DMS 273 treated with DMSO at 0.1 percent for 48 hours (cell line): ENCODE results near the gene SRP54.
"Not testable (repeated sequence)": the region's sequence is repeated elsewhere in the genome, so short reads cannot be mapped to it uniquely, and the experiment has no call there.

ENCODE experiments used
- DNase-seq: peaks from one replicate; lab custom pipeline; 2025; lab: John Stamatoyannopoulos, UW

The SRP54 gene

GRCh38 chr14:34983786-34984185 is 994 bp downstream of the SRP54 start:
- DNase-seq = no peak

GRCh38 chr14:34985740-34986139 is 2.9 kb downstream of the SRP54 start:
- no peak for DNase-seq

- DNase-seq = no peak
Measured at GRCh38 chr14:34987180-34987579, 4.4 kb downstream of the SRP54 start.

- no peak for DNase-seq
Measured at GRCh38 chr14:34989762-34990161, 7.0 kb downstream of the SRP54 start.

GRCh38 chr14:34993426-34993825 is 10.6 kb downstream of the SRP54 start:
- no peak for DNase-seq

GRCh38 chr14:34994668-34995067 is 11.9 kb downstream of the SRP54 start:
- no peak for DNase-seq

- peak; percentile 73 for DNase-seq
Measured at GRCh38 chr14:34997762-34998161, 15.0 kb downstream of the SRP54 start.

- no peak for DNase-seq
Measured at GRCh38 chr14:34999500-34999899, 16.7 kb downstream of the SRP54 start.

- DNase-seq = no peak
Measured at GRCh38 chr14:35001621-35002020, 18.8 kb downstream of the SRP54 start.

GRCh38 chr14:35004839-35005238 is 22.0 kb downstream of the SRP54 start:
- no peak for DNase-seq

- no peak for DNase-seq
Measured at GRCh38 chr14:35016568-35016967, 33.8 kb downstream of the SRP54 start.

GRCh38 chr14:35020713-35021112 is 37.9 kb downstream of the SRP54 start:
- no peak for DNase-seq

GRCh38 chr14:35028435-35028834 is 45.6 kb downstream of the SRP54 start:
- DNase-seq = no peak

GRCh38 chr14:35032562-35032961 is 49.8 kb downstream of the SRP54 start:
- DNase-seq = no peak

GRCh38 chr14:35034440-35034833 is 51.6 kb downstream of the SRP54 start:
- DNase-seq = no peak

- not testable (repeated sequence) for DNase-seq
Measured at GRCh38 chr14:35034944-35035554, 52.3 kb downstream of the SRP54 start.

- not testable (repeated sequence) for DNase-seq
Measured at GRCh38 chr14:35038312-35038711, 55.5 kb downstream of the SRP54 start.

- no peak for DNase-seq
Measured at GRCh38 chr14:35042632-35043031, 59.8 kb downstream of the SRP54 start.

GRCh38 chr14:35043046-35043445 is 60.3 kb downstream of the SRP54 start:
- DNase-seq = no peak

- DNase-seq = no peak
Measured at GRCh38 chr14:35044939-35045797, 62.4 kb downstream of the SRP54 start.

GRCh38 chr14:35045798-35046047 is 62.9 kb downstream of the SRP54 start:
- no peak for DNase-seq

- peak; percentile 95 for DNase-seq
Measured at GRCh38 chr14:35046048-35046750, 63.4 kb downstream of the SRP54 start, which contains the start of gene FAM177A1. FAM177A1 (plus strand) TSS chr14:35046272; CDS start chr14:35046464, 192 bp downstream.
